H1 (cell line): ENCODE data around the gene IRAK4. TPM values are rescaled to one million over a fixed set of nuclear protein-coding genes. Genes with fewer than 3 reads are reported as not detected.
A peak's percentile ranks its signal among the peaks of the same experiment; 100 is the strongest.

Source experiments
- SIN3A ChIP-seq, 2 experiments: IDR thresholded peaks in 1 of 2; conservative IDR thresholded peaks in 1 of 2; 2 replicates each; pipeline ENCODE4 v1.6.1; 2011 to 2012; ENCODE audit warnings: low read length in 2 of 2, improper control_type of control experiment in 1 of 2, low read depth in 1 of 2, mild to moderate bottlenecking in 1 of 2
- polyA plus RNA-seq, 7 experiments: library from polyadenylated mRNA; depleted of rRNA in 3 of 7; stranded (reverse) in 5 of 7; unstranded in 2 of 7; fragments of >200 nt in 5 of 7; fragments of 200-250 nt in 2 of 7; gene quantifications; 1 replicate in 5 of 7; 2 replicates in 1 of 7; 4 replicates in 1 of 7; pipeline versions ENCODE4 v1.2.1 to v1.2.3, GENCODE V29; 2011 to 2013; ENCODE audit warnings: missing spikeins in 2 of 7, mixed read lengths in 2 of 7
- total RNA-seq: library from RNA; stranded (reverse); fragmentation: NEBNext Ultra II Directional; extraction: Animal tissue kit (Norgen Biotek cat#: 25700); gene quantifications from 2 replicates; pipeline ENCODE4 v1.2.1, GENCODE V29; 2021

IRAK4 gene
- total and polyA plus RNA-seq, 2 of the 8 experiments (the other 6 are each of a cell fraction or from before 2014, with no cell fraction given) = 2.3 to 7.7 TPM

GRCh38 chr12:43758247-43758727 is 464 bp upstream of the IRAK4 start (continued):
- 0 out of 4 replicates have a peak, but pooled peaks of 1 of the 2 experiments have one; percentile 20 for TF ChIP-seq SIN3A (conservative IDR thresholded peaks at IDR 0.05 in 1 of 2, IDR thresholded peaks at IDR 0.05 in 1 of 2; ENCODE audit: low read depth in 1 of 2, low read length in 2 of 2)
